Hematopoietic multipotent progenitor cell treated with erythropoietin and hydrocortisone succinate and interleukin-3 and kit ligand, for 4 days (in vitro differentiated cells): ENCODE data around the gene INPP5B.
A peak's percentile ranks its signal among the peaks of the same experiment; 100 is the strongest.
"Not testable (repeated sequence)": the region's sequence is repeated elsewhere in the genome, so short reads cannot be mapped to it uniquely, and the experiment has no call there.

Experiments used
- DNase-seq: peaks from one replicate; pipeline ENCODE4 v3.0.0-alpha.2; 2015

Gene INPP5B

GRCh38 chr1:37910886-37911285, 36.0 kb downstream of the INPP5B start:
- not testable (repeated sequence) for DNase-seq

- DNase-seq: not testable (repeated sequence)
These were observed 38.3 kb downstream of the INPP5B start for GRCh38 chr1:37908531-37908930.

GRCh38 chr1:37907416-37908125, 39.3 kb downstream of the INPP5B start:
- not testable (repeated sequence) for DNase-seq

DNA sequence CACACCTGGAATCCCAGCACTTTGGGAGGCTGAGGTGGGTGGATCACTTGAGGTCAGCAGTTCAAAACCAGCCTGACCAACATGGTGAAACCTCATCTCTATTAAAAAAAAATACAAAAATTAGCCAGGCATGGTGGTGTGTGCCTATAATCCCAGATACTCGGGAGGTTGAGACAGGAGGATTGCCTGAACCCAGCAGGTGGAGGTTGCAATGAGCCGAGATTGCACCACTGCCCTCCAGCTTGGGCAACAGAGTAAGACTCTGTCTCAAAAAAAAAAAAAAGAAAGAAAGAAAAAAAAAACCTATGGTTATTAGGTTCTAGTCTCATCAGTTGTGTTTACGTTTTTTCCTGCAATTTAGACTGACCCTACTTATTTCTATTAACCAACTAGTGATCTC, 40.3 kb downstream of the INPP5B start:
- DNase-seq: not testable (repeated sequence)

DNA sequence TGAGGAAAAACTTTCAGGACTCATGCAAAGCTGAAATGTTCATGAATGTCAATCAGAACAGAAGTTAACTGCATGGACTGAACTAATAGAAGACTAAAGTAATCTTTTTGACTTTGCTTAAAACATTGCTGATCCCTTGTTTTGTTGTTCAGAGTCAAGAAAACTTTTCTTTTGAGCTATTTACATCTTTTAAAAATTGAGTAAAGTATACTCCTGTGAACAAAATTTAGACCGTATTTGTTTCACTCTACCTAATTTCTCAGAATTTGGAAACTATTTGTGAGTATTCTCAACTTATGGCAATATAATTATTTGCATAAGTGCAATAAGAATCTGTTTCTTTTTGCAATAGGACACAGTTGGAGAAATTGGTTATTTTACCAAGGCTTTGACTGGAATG, 41.1 kb downstream of the INPP5B start:
- no peak for DNase-seq

DNA sequence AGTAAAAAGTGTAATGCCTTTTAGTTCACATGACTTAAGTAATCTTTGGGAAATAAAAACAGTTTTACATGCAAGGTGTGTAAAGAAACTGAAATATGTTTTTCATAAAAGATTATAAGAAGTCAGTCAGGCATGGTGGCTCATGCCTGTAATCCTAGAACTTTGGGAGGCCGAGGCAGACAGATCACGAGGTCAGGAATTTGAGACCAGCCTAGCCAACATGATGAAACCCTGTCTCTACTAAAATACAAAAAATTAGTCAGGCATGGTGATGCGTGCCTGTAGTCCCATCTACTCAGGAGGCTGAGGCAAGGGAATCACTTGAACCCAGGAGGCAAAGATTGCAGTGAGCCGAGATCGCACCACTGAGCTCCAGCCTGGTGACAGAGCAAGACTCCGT, 42.9 kb downstream of the INPP5B start:
- not testable (repeated sequence) for DNase-seq

DNA sequence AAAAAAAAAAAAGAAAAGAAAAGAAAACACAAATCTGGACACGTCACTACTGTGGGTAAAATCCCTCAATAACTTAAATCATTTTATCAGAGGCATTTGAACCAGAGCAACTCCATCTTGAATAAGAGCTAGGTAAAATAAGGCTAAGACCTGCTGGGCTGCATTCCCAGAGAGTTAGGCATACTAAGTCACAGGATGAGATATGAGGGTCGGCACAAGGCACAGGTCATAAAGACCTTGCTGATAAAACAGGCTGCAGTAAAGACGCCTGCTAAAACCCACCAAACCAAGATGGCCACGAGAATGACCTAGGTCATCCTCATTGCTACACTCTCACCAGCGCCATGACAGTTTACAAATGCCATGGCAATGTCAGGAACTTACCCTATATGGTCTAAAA, 43.9 kb downstream of the INPP5B start:
- no peak for DNase-seq

DNA sequence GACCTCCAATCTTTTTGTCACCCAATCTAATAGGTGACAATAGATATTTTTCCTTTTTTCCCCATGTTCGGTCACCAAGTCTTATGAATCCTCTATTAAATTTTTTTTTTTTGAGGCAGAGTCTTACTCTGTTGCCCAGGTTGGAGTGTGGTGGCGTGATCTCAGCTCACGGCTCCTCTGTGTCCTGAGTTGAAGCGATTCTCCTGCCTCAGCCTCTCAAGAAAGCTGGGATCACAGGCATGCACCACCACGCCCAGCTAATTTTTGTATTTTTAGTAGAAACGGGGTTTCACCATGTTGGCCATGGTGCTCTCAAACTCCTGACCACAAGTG, 45.0 kb downstream of the INPP5B start:
- DNase-seq: no peak

- peak; percentile 36 for DNase-seq
These were observed 45.5 kb downstream of the INPP5B start for GRCh38 chr1:37901191-37901892.

DNA sequence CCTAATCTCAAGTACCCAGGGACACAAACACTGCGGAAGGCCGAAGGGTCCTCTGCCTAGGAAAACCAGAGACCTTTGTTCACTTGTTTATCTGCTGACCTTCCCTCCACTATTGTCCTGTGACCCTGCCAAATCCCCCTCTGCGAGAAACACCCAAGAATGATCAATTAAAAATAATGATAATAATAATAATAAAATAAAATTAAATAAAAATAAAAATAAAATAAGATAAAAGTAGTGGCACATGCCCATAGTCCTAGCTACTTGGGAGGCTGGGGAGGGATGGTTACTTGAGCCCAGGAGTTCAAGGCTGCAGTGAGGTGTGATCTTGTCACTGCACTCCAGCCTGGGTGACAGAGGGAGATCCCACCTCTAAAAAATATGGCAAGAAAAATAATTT, 49.3 kb downstream of the INPP5B start:
- not testable (repeated sequence) for DNase-seq

DNA sequence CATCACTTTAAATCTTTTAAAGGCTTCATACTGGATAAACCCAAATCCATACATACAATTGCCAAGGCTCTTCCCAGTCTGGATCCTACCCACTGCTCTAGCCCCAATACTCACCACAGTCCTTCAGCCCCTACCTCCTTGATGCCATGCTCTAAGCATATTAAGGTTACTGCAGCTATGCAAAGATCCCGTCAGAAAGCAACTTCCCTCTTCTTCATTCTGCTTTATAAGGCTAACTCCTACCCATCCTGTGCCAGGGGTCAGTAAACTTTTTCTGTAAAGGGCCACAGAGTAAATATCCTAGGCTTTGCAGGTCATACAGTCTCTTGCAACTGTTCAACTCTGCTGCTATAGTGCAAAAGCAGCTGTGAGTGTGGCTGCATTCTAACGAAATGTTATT, 53.2 kb downstream of the INPP5B start:
- DNase-seq: no peak

- peak; percentile 31 for DNase-seq
These were observed 54.5 kb downstream of the INPP5B start for GRCh38 chr1:37892151-37893047.

DNA sequence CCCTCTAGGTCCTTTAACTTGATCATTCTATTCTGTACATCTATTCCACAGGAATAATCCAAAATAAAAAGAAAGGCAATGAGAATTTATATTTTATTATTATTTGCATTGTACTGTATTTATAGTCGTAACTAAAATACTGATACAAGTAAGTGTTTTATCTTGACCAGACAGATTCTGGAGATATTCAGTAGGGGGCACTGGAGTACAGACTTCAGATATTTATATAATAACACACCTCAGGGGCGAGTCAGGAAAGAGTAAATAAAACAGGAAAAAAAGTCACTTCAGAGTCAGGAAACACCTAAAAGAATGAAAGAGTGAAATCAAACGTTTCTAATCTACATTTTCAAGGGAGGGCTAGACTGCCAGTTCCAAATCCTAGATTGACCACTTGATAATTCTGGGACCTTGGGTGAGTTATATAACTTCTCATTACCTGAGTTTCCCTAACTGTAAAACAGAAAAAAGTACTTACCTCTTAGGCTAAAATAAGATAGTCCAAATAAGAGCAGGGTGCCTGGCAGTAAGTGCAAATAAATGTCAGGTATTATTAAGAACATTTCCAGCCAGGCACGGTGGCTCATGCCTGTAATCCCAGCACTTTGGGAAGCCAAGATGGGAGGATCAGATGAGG, 56.4 kb downstream of the INPP5B start:
- peak; percentile 86 for DNase-seq

GRCh38 chr1:37888022-37888700, 58.7 kb downstream of the INPP5B start:
- peak; percentile 13 for DNase-seq

- DNase-seq: no peak
These were observed 62.7 kb downstream of the INPP5B start for GRCh38 chr1:37884145-37884544.

DNA sequence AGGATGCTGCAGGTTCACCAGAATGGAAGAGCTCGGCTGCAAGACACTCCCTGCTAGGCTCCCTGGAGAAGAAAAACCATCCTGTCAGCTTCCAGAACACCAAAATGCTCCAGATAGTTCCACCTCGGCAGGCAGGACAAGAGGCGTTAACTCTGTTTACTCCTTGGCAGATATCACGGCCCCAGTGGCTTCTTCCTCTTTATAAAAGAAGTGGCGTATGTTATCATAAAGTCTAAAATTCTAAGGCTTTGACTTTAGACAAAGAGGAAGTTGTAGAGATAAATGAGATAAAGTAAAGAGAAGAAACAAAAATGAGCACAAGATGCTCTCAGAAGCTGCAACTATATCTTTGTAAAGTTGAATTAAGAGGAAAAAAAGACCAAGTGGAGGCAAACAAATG, 63.2 kb downstream of the INPP5B start:
- DNase-seq: peak; percentile 66

- no peak for DNase-seq
These were observed 67.0 kb downstream of the INPP5B start for GRCh38 chr1:37879865-37880264.

GRCh38 chr1:37878071-37878470, 68.8 kb downstream of the INPP5B start:
- DNase-seq: no peak

- peak; percentile 38 for DNase-seq
These were observed 71.0 kb downstream of the INPP5B start for GRCh38 chr1:37875833-37876232.

- no peak for DNase-seq
These were observed 74.2 kb downstream of the INPP5B start for GRCh38 chr1:37872692-37873091.

DNA sequence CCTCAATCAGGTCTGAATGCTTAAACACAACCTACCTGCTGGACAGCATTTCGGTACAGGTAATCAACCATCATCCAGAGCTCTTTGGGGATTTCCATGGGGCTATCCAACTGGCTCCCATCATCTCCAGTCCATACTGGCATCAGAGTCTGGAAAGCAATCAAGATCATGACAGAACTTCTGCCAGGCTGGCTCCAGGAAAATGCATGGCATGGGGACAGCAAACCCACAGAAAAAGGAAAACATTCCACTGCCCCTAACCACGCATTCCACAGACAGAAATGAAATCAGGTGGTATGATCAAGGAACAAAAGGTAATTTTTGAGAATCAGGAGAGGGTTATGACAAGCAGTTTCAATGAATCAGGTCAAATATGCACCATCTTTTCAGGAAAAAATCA, 78.4 kb downstream of the INPP5B start:
- no peak for DNase-seq

- no peak for DNase-seq
These were observed 79.1 kb downstream of the INPP5B start for GRCh38 chr1:37867784-37868183.

DNA sequence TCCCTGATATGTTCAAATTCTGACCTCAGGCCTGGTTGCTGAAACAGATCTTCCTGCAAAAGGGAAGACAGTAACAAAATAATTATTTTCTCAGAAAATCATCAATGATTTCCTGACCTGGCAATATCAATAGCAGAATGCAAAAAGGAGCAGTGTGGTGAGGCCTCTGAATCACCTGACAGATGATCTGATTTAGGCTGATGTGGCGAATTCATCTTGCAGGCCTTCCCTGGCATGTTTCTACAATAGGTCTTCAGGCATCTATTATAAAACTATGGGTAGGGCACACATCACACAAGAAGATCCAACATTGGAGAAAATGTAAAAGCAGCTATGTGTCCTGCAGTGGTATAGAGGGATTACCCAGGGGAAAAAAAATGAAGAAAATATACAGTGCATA, 80.4 kb downstream of the INPP5B start:
- DNase-seq: no peak
